H1 (cell line): Measurements from ENCODE around the gene KDM5A. TPM values are rescaled to one million over a fixed set of nuclear protein-coding genes. Genes with fewer than 3 reads are reported as not detected.

Experiments used
- CTCF ChIA-PET: fragments of 300-600 bp; sonication (Branson Sonifier 250); formaldehyde crosslinking; loops from one replicate; lab custom pipeline; 2021; ENCODE audit not compliant: partially characterized antibody; lab: Charles Lee
- POLR2A ChIA-PET: fragments of 300-600 bp; sonication (Branson Sonifier 250); formaldehyde crosslinking; loops from one replicate; lab custom pipeline; 2021; ENCODE audit warnings: inconsistent platforms; ENCODE audit not compliant: partially characterized antibody; lab: Charles Lee
- DNase-seq, 2 experiments: peaks; one replicate each; pipeline versions ENCODE4 v3.0.0 to v3.0.0-alpha.2; 2010 to 2022; ENCODE audit warnings: low spot score in 2 of 2, low read depth in 1 of 2, mixed read lengths in 1 of 2
- FAIRE-seq: peaks from 2 replicates; lab custom pipeline; 2011; peaks lifted over from hg19 to GRCh38; lab: Jason Lieb, UNC
- H2AFZ ChIP-seq: 2 replicates; pipeline ENCODE4 v1.8.1; 2012; ENCODE audit warnings: low read length, inconsistent platforms
- H2AK5ac ChIP-seq: 2 replicates; pipeline ENCODE4 v1.6.1; 2013; ENCODE audit warnings: low read depth, low read length
- H2BK120ac ChIP-seq: replicated peaks from 2 replicates; pipeline ENCODE3; 2013; ENCODE audit warnings: low read depth, low read length, inconsistent platforms
- H2BK12ac ChIP-seq: 2 replicates; pipeline ENCODE4 v1.6.1; 2013; ENCODE audit warnings: low read depth, low read length
- H2BK15ac ChIP-seq: 2 replicates; pipeline ENCODE4 v1.6.1; 2013; ENCODE audit warnings: low read length
- H2BK20ac ChIP-seq: 2 replicates; pipeline ENCODE4 v1.6.1; 2013; ENCODE audit warnings: low read length
- H2BK5ac ChIP-seq: 2 replicates; pipeline ENCODE4 v1.6.1; 2013; ENCODE audit warnings: low read depth, low read length
- H3K14ac ChIP-seq: 2 replicates; pipeline ENCODE4 v1.6.1; 2013; ENCODE audit warnings: inconsistent platforms; ENCODE audit not compliant: insufficient read length
- H3K18ac ChIP-seq: 2 replicates; pipeline ENCODE4 v1.6.1; 2013; ENCODE audit warnings: low read length; ENCODE audit errors: extremely low read depth
- H3K23ac ChIP-seq: 2 replicates; pipeline ENCODE4 v1.6.1; 2013; ENCODE audit warnings: inconsistent platforms; ENCODE audit not compliant: insufficient read length
- H3K23me2 ChIP-seq: 2 replicates; pipeline ENCODE4 v1.6.1; 2013; ENCODE audit warnings: low read depth, low read length
- H3K27ac ChIP-seq: 2 replicates; pipeline ENCODE4 v1.6.1; 2011; ENCODE audit warnings: low read depth, low read length, inconsistent platforms
- H3K27me3 ChIP-seq, 4 experiments: replicated peaks in 1 of 4; 1 replicate in 1 of 4; 2 replicates in 3 of 4; pipeline versions ENCODE4 v1.6.1 to v1.8.1; 2011 to 2013; ENCODE audit warnings: low read length in 3 of 4, mild to moderate bottlenecking in 3 of 4, inconsistent platforms in 2 of 4, mixed read lengths in 2 of 4, moderate library complexity in 1 of 4; ENCODE audit not compliant: control insufficient read depth in 3 of 4, insufficient read depth in 3 of 4; ENCODE audit errors: extremely low read depth in 1 of 4
- H3K36me3 ChIP-seq, 4 experiments: 2 replicates each; pipeline versions ENCODE4 v1.6.1 to v1.8.1; 2011 to 2013; ENCODE audit warnings: mild to moderate bottlenecking in 4 of 4, low read length in 3 of 4, moderate library complexity in 2 of 4, control low read depth in 1 of 4, inconsistent platforms in 1 of 4; ENCODE audit not compliant: insufficient read depth in 4 of 4, control insufficient read depth in 2 of 4
- H3K4ac ChIP-seq: replicated peaks from 2 replicates; pipeline ENCODE3; 2013; ENCODE audit warnings: low read length, low read depth, mixed read lengths, inconsistent platforms; ENCODE audit not compliant: insufficient read length
- H3K4me1 ChIP-seq, 4 experiments: replicated peaks in 1 of 4; 1 replicate in 1 of 4; 2 replicates in 3 of 4; pipeline versions ENCODE4 v1.6.1 to v1.8.1; 2011 to 2013; ENCODE audit warnings: low read length in 3 of 4, inconsistent platforms in 2 of 4, mixed read lengths in 1 of 4; ENCODE audit not compliant: insufficient read depth in 4 of 4, control insufficient read depth in 3 of 4
- H3K4me2 ChIP-seq, 2 experiments: 2 replicates each; pipeline versions ENCODE4 v1.6.1 to v1.8.1; 2011 to 2013; ENCODE audit warnings: low read depth in 2 of 2, low read length in 2 of 2, control low read depth in 1 of 2, inconsistent platforms in 1 of 2, mild to moderate bottlenecking in 1 of 2; ENCODE audit not compliant: insufficient read depth in 1 of 2
- H3K4me3 ChIP-seq, 4 experiments: fragments of 200-600, 300-600 bp in 1 of 4; sonication (generic), shearing (Covaris generic), sonication (Bioruptor Twin) in 1 of 4; 2 replicates each; pipeline versions ENCODE4 v1.5.1 to v1.8.1; 2011 to 2016; ENCODE audit warnings: low read length in 4 of 4, low read depth in 3 of 4, control low read depth in 2 of 4, inconsistent platforms in 2 of 4, mild to moderate bottlenecking in 2 of 4, mixed read lengths in 1 of 4, moderate library complexity in 1 of 4; ENCODE audit not compliant: insufficient read depth in 2 of 4; ENCODE audit errors: extremely low read depth in 1 of 4
- H3K56ac ChIP-seq: replicated peaks from 2 replicates; pipeline ENCODE3; 2013; ENCODE audit warnings: low read depth, mild to moderate bottlenecking, mixed read lengths, low read length, inconsistent platforms; ENCODE audit not compliant: insufficient read length
- H3K79me1 ChIP-seq: 2 replicates; pipeline ENCODE4 v1.6.1; 2013; ENCODE audit warnings: low read depth, low read length, control low read depth
- H3K79me2 ChIP-seq, 2 experiments: 2 replicates each; pipeline versions ENCODE4 v1.6.1 to v1.8.1; 2012 to 2013; ENCODE audit warnings: low read length in 2 of 2, mild to moderate bottlenecking in 2 of 2, inconsistent platforms in 1 of 2; ENCODE audit not compliant: insufficient read depth in 2 of 2, control insufficient read depth in 1 of 2
- H3K9ac ChIP-seq, 4 experiments: replicated peaks in 1 of 4; 1 replicate in 1 of 4; 2 replicates in 3 of 4; pipeline versions ENCODE4 v1.6.1 to v1.8.1; 2011 to 2013; ENCODE audit warnings: low read depth in 3 of 4, low read length in 3 of 4, control low read depth in 2 of 4, mild to moderate bottlenecking in 2 of 4, moderate library complexity in 2 of 4, inconsistent platforms in 1 of 4; ENCODE audit errors: extremely low read depth in 1 of 4
- H3K9me3 ChIP-seq, 2 experiments: 2 replicates each; pipeline versions ENCODE4 v1.6.1 to v1.8.1; 2012 to 2013; ENCODE audit warnings: mild to moderate bottlenecking in 2 of 2, moderate library complexity in 2 of 2, control low read depth in 1 of 2, inconsistent platforms in 1 of 2, low read depth in 1 of 2, low read length in 1 of 2, mixed read lengths in 1 of 2; ENCODE audit not compliant: insufficient read depth in 2 of 2
- H4K20me1 ChIP-seq, 2 experiments: replicated peaks in 1 of 2; 2 replicates each; pipeline versions ENCODE3 to v1.8.1; 2011 to 2013; ENCODE audit warnings: inconsistent platforms in 2 of 2, low read length in 2 of 2, mild to moderate bottlenecking in 1 of 2; ENCODE audit not compliant: insufficient read depth in 2 of 2, control insufficient read depth in 1 of 2
- H4K5ac ChIP-seq: 2 replicates; pipeline ENCODE4 v1.6.1; 2013; ENCODE audit warnings: low read length, low read depth, mixed read lengths, inconsistent platforms; ENCODE audit not compliant: insufficient read length
- H4K8ac ChIP-seq: 2 replicates; pipeline ENCODE4 v1.8.0; 2013; ENCODE audit warnings: mild to moderate bottlenecking, moderate library complexity, low read length, inconsistent platforms; ENCODE audit not compliant: insufficient read depth; ENCODE audit errors: extremely low read depth
- H4K91ac ChIP-seq: replicated peaks from 2 replicates; pipeline ENCODE3; 2013; ENCODE audit warnings: low read length, mixed read lengths, inconsistent platforms; ENCODE audit not compliant: insufficient read length
- FOSL1 ChIP-seq: IDR thresholded peaks from 2 replicates; pipeline ENCODE4 v1.6.1; 2011; ENCODE audit warnings: mild to moderate bottlenecking, low read depth, low read length, moderate library complexity; ENCODE audit not compliant: insufficient read depth
- ZNF274 ChIP-seq: IDR thresholded peaks from 2 replicates; pipeline ENCODE4 v1.7.0; 2012; ENCODE audit warnings: low read length, borderline replicate concordance; ENCODE audit errors: extremely low read depth
- WGBS, 2 experiments: shearing (Covaris generic) in 1 of 2; methylation state at CpG; one replicate each; pipeline versions ENCODE4 v1.1.6 to v1.1.7; 2013 to 2015; ENCODE audit warnings: low lambda C conversion rate in 2 of 2, mixed read lengths in 2 of 2, inconsistent platforms in 1 of 2, low coverage in 1 of 2, missing lambda C conversion rate in 1 of 2; ENCODE audit not compliant: insufficient replicate concordance in 2 of 2, insufficient coverage in 1 of 2, insufficient read length in 1 of 2; ENCODE audit errors: extremely low coverage in 1 of 2, missing lambda C conversion rate in 1 of 2; 5-methylcytosine and 5-hydroxymethylcytosine counted together
- polyA plus RNA-seq, 7 experiments: library from polyadenylated mRNA; depleted of rRNA in 3 of 7; stranded (reverse) in 5 of 7; unstranded in 2 of 7; fragments of >200 nt in 5 of 7; fragments of 200-250 nt in 2 of 7; gene quantifications; 1 replicate in 5 of 7; 2 replicates in 1 of 7; 4 replicates in 1 of 7; pipeline versions ENCODE4 v1.2.1 to v1.2.3, GENCODE V29; 2011 to 2013; ENCODE audit warnings: missing spikeins in 2 of 7, mixed read lengths in 2 of 7
- total RNA-seq: library from RNA; stranded (reverse); fragmentation: NEBNext Ultra II Directional; extraction: Animal tissue kit (Norgen Biotek cat#: 25700); gene quantifications from 2 replicates; pipeline ENCODE4 v1.2.1, GENCODE V29; 2021

Gene KDM5A
- total and polyA plus RNA-seq, 2 of the 8 experiments (the other 6 are each of a cell fraction or from before 2014, with no cell fraction given) = 6.3 to 36.9 TPM

- POLR2A ChIA-PET = no interaction called here
- Histone ChIP-seq H3K4me2 (no peak overlapping the region), H3K14ac (no peak overlapping the region), H4K5ac (no peak overlapping the region), H3K79me1 (no peaks in the 10 kb centered on the region), H2BK12ac (no peak overlapping the region), H3K4me1 (no peaks in the 10 kb centered on the region), H2BK5ac (no peak overlapping the region), H2AK5ac (no peak overlapping the region), H3K27me3 (0 out of 7 replicates have a peak, but pooled peaks cover 0 to 5% (median 0%) of the 10 kb centered on the region in 4 experiments), H3K79me2 (no peaks in the 10 kb centered on the region), H3K27ac (no peak overlapping the region), H3K9ac (no peak overlapping the region), H4K20me1 (no peaks in the 10 kb centered on the region), H3K56ac (no peak overlapping the region), H2AFZ (no peak overlapping the region), H4K8ac (no peak overlapping the region), H2BK15ac (no peak overlapping the region), H4K91ac (no peak overlapping the region), H2BK120ac (no peak overlapping the region), H2BK20ac (no peak overlapping the region), H3K23me2 (no peaks in the 10 kb centered on the region), H3K4me3 (no peak overlapping the region), H3K18ac (no peak overlapping the region), H3K4ac (no peak overlapping the region), H3K23ac (no peak overlapping the region), H3K9me3 (no peaks in the 10 kb centered on the region), H3K36me3 (no peaks in the 10 kb centered on the region)
- CTCF ChIA-PET = interaction anchor here (1.1 to 3.5 kb wide), 3 partner anchors 9 to 35 kb away, joined by 3 to 21 read pairs (median 4); no protein-coding TSS in a partner anchor
- DNase-seq (peak in 1 of 2 experiments; percentile 35), FAIRE-seq (no peak)
- 83% methylated on average over 9 of the region's 9 CpGs; no CpG with 5 or more reads in 1 of the 2 experiments for WGBS, 2 experiments
- no peak for TF ChIP-seq FOSL1
- no peak for TF ChIP-seq ZNF274
Measured at GRCh38 chr12:254912-255311, 134.2 kb downstream of the KDM5A start.
